COLO668 (cell line): ENCODE measurements around the gene TMEM225B.
"Not testable (repeated sequence)": the region's sequence is repeated elsewhere in the genome, so short reads cannot be mapped to it uniquely, and the experiment has no call there.

ENCODE experiments used
- DNase-seq: peaks from one replicate; lab custom pipeline; 2025; ENCODE audit not compliant: unreplicated experiment; lab: John Stamatoyannopoulos, UW

TMEM225B gene

DNA sequence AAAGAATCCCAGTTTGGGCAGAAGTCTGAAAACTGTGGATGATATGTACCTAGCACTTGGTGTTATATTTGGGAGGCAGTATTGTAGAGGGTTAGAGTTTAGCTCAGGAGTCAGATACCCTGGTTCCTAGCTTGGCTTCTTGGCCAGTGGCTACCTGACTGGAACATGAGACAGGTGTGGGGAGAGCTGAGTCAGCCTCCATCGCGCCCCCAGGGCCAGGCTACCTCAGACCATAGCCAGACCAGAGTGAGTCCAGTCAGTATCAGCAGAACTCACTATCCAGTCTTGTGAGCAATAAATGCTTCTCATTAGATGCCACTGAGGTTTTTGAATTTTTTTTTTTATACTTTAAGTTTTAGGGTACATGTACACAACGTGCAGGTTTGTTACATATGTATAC lies 55.7 kb downstream of the TMEM225B start:
- DNase-seq: no peak

DNA sequence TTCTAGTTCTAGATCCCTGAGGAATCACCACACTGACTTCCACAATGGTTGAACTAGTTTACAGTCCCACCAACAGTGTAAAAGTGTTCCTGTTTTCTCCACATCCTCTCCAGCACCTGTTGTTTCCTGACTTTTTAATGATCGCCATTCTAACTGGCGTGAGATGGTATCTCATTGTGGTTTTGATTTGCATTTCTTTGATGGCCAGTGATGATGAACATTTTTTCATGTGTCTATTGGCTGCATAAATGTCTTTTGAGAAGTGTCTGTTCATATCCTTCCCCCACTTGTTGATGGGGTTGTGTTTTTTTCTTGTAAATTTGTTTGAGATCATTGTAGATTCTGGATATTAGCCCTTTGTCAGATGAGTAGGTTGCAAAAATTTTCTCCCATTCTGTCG lies 56.6 kb downstream of the TMEM225B start:
- DNase-seq: not testable (repeated sequence)

DNA sequence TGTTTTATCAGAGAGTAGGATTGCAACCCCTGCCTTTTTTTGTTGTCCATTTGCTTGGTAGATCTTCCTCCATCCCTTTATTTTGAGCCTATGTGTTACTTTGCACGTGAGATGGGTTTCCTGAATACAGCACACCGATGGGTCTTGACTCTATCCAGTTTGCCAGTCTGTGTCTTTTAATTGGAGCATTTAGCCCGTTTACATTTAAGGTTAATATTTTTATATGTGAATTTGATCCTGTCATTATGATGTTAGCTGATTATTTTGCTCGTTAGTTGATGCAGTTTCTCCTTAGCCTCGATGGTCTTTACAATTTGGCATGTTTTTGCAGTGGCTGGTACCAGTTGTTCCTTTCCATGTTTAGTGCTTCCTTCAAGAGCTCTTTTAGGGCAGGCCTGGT lies 59.8 kb downstream of the TMEM225B start:
- not testable (repeated sequence) for DNase-seq
